GM19467 (cell line): Measurements from ENCODE around the gene ARHGEF39.
"Not testable (repeated sequence)": the region's sequence is repeated elsewhere in the genome, so short reads cannot be mapped to it uniquely, and the experiment has no call there.

ENCODE experiments used
- ATAC-seq: cut with Tn5 transposase; IDR thresholded peaks from one replicate; pipeline ENCODE4 v1.9.1; 2021; ENCODE audit warnings: mild to moderate bottlenecking, moderate library complexity; ENCODE audit not compliant: unreplicated experiment

ARHGEF39 gene

GRCh38 chr9:35653611-35654010, 11.4 kb downstream of the ARHGEF39 start:
- ATAC-seq, result no peak

- ATAC-seq, result no peak
Observed at GRCh38 chr9:35652829-35653209, 12.2 kb downstream of the ARHGEF39 start.

- ATAC-seq, result no peak
Observed at GRCh38 chr9:35651956-35652828, 12.8 kb downstream of the ARHGEF39 start.

GRCh38 chr9:35650341-35651158, 14.4 kb downstream of the ARHGEF39 start, which contains the start of gene SIT1:
Gene SIT1, minus strand, starts transcription at chr9:35650931. Its CDS starts 78 bp downstream, at chr9:35650853.
- no peak for ATAC-seq

GRCh38 chr9:35649431-35650340, 15.3 kb downstream of the ARHGEF39 start:
- no peak for ATAC-seq

- ATAC-seq, result peak; percentile 80
Observed at GRCh38 chr9:35646533-35647265, 18.3 kb downstream of the ARHGEF39 start.

- ATAC-seq, result no peak
Observed at GRCh38 chr9:35646153-35646532, 18.9 kb downstream of the ARHGEF39 start.

GRCh38 chr9:35645736-35646135, 19.3 kb downstream of the ARHGEF39 start:
- ATAC-seq, result not testable (repeated sequence)

GRCh38 chr9:35643046-35643445, 21.9 kb downstream of the ARHGEF39 start:
- ATAC-seq, result no peak

GRCh38 chr9:35641478-35641877, 23.5 kb downstream of the ARHGEF39 start:
- not testable (repeated sequence) for ATAC-seq

GRCh38 chr9:35640431-35640830, 24.6 kb downstream of the ARHGEF39 start:
- ATAC-seq, result not testable (repeated sequence)

- ATAC-seq, result no peak
Observed at GRCh38 chr9:35639631-35640030, 25.4 kb downstream of the ARHGEF39 start.

GRCh38 chr9:35639225-35639624, 25.8 kb downstream of the ARHGEF39 start:
- ATAC-seq, result not testable (repeated sequence)

GRCh38 chr9:35638751-35639150, 26.2 kb downstream of the ARHGEF39 start:
- not testable (repeated sequence) for ATAC-seq

- ATAC-seq, result not testable (repeated sequence)
Observed at GRCh38 chr9:35637427-35637955, 27.5 kb downstream of the ARHGEF39 start.

GRCh38 chr9:35636877-35637246, 28.1 kb downstream of the ARHGEF39 start:
- not testable (repeated sequence) for ATAC-seq

GRCh38 chr9:35636135-35636876, 28.7 kb downstream of the ARHGEF39 start:
- no peak for ATAC-seq

- ATAC-seq, result no peak
Observed at GRCh38 chr9:35635730-35636129, 29.3 kb downstream of the ARHGEF39 start.

- ATAC-seq, result no peak
Observed at GRCh38 chr9:35629597-35629996, 35.4 kb downstream of the ARHGEF39 start.
